Stimulated activated CD8-positive, alpha-beta memory T cell treated with anti-CD3 and anti-CD28 coated beads, Interleukin-15, amount 100 ng/mL, for 1 hour (primary cell): Measurements from ENCODE around the gene QSOX2.
A peak's percentile ranks its signal among the peaks of the same experiment; 100 is the strongest.

Experiments
- DNase-seq: peaks from one replicate; pipeline ENCODE4 v3.0.0-alpha.2; 2020; ENCODE audit warnings: low read depth

The QSOX2 gene

DNA sequence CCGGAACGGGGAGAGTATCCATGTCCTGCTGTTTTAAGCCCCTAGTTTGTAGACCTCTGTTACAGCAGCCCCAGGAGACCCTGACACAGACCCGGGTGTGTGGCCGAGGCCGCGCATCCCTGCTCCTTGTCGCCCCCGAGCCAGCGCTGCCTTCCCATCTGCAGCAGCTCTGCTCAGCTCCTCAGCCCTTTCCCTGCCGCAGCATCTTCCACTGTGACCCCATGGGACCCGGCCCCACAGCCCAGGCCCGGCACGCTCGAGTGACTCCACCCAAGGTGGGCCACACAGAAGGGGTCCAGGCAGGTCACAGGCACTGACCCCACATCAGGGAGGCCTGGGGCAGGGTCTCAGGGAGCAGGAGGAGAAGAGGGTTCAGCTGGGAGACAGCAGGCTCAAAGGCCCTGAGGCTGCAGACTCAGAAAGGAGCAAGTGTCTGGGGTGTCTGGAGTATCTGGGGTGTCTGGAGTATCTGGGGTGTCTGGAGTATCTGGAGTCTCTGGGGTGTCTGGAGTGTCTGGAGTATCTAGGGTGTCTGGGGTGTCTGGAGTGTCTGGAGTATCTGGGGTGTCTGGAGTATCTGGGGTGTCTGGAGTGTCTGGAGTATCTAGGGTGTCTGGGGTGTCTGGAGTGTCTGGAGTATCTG lies 71.8 kb downstream of the QSOX2 start:
- DNase-seq = no peak

DNA sequence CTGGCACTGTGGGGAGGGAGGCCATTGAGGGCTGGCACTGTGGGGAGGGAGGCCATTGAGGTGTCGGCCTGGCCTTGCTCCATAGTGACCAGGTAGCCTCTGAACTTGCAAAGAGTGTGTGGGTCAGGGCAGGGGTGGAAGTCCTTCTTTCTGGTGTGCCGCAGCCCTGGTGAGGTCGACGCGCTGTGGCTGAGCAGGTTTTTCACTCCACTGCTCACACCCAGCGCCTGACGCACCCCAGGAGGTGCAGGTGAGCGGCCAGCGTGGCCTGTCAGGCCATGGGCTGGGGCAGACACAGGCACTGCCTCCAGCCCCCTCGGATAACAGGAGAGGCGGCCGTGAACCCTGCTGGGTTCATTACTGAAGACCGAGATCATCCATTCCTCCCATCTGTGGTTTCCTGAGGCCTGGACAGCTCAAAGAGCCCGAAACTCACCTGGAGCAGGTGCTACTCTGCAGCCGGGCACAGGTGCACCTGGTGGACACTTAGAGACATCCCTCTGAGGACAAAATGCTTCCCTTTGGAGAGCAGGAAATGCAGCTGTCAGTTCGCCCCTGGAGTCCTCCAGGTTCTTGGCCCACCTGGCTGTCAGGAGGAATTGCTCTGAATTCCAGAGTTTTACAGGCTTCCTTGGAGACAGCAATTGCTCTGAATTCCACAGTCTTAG lies 73.1 kb downstream of the QSOX2 start:
- DNase-seq = no peak

DNA sequence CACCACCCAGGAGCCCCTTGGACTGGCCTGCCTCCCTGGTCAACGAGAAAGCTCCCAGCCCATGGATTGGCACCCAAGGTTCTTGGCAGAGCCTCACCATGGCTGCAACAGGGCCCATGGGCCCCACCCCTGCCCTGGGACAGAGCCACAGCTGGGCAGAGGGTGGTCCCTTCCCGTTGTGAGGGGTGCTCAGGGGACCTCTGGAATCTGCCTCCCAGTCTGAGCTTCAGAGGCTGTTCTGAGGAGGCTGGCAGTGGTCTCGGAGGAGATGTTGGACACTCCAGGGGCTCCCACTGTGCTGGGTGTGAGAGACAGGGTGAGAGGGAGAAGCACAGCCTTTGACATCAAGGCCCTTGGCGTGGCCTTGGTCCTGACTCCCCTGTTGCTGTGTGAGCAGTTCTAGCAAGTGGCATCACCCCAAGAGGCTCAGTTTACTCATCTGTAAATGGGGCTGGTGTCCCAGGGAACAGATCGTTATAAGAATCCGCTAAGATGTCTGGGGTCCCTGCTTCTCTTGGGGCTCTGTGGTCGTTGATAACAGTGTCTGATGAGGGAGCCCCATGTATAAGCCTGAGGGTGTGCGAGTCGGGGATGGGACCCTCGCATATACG lies 73.7 kb downstream of the QSOX2 start:
- no peak for DNase-seq

DNA sequence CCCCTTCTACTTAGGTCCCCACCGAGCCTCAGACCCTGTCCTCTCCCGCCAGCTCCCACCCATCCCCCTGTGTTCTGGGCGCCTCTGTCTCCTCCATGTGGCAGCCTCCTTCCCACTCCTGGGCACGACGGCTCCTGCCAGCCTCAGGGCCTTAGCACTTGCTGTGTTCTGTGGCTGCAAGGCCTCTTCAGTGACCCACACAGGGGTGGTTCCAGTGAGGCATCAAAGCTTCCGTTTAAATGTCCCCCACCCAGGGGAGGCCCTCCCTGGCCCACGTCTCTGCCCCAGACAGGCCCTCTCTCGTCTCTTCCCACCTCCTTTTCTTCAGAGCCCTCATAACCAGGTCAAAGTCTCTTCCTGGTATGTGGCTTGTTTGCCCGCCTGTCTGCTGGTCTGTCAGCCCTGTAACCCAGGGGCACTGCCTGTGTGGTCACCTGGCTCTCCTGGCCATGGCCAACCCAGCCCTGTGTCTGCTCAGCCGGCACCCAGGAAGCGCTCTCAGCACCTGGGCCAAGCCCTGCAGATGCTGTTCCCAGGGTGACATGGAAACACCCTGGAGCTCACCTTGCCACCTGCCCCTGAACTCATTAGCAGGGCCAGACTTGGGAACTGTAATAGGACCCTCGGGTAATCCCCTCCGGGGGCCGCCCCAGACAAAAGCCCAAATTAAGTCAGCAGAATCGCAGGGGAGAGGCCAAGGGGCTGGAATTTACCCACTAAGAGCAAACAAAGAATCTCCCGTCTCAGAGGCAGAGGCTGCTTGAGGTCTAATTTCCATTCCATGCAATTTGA lies 74.4 kb downstream of the QSOX2 start:
- no peak for DNase-seq

DNA sequence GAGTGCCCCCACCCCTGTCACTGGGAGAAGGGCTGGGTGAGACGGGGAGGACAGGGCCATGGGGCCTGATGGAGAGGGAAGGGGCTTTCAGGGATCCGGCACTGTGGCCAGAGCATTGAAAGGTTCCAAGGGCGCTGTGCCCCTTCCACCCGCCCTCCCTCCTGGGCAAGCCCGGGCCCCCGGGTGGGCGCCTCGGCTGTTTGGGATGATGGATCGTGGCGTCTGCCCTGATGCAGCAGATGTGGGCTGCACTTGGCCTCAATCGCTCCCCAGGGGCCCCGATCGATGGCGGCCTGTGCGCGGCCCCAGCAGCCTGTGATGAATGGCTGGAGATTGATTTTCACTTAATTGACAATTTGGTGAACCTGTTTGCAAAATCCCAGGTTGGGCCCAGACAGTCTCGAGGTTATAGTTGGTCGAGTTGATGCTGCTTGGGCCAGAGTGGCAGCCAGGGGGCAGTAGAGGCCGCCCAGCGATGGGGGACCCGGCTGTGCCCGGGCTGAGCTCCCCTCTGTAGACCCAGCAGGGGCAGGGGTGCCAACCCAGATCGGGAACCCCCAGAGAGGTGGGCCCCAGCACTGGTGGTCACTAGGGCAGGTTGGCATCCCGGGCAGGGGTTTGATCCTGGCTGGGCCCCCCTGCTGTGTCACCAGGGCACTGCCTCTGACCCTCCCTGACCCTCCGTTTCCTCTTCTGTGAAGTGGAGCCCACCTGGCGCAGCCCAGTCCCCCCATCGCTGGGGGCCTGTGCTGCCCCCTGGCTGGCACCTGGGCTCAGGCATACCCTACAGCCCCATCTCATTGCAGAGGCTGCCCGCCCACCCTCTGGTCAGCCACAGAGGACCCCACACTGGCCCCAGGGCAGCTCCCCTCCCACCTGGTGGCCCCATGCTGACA lies 75.4 kb downstream of the QSOX2 start:
- peak; percentile 1 for DNase-seq

DNA sequence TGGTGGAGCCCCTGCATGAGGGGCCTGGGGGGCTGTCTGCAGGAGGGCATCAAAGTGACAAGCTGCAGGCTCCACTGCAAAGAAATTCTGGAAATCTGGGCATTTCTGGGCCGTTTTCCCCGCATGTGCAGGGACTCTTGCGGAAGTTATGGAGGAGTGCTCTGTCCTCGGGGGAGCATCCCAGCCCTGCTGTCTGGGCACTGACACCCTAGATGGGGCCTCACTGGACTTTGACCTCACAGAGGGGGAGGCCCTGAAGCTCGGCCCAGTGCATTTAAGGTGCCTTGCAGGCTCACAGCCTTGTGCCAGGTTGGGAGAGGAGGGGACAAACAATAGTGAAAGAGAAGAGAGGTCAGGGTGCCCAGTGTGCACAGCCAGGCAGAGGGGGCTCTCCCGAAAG lies 76.1 kb downstream of the QSOX2 start:
- no peak for DNase-seq

DNA sequence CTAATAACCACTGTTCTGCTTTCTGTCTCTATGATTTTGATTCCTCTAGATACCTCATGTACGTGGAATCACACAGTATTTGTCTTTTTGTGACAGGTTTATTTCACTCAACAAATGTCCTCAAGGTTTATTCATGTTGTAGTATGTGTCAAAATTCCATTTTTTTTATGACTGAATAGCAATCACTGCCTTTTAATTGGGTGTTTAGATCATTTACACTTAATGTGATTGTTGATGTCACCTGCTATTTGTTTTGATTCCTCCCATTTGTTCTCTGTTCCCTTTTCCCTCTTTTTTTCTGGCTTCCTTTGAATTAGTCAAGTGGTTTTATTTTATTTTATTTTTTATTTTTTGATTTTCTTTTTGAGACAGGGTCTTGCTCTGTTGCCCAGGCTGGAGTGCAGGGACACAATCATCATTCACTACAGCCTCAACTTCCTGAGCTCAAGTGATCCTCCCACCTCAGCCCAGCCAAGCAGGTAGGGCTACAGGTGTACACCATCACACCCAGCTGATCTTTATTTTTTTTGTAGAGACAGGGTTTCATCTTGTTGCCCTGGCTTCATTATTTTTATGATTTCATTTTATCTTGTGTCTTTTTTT lies 82.3 kb downstream of the QSOX2 start:
- DNase-seq = no peak

DNA sequence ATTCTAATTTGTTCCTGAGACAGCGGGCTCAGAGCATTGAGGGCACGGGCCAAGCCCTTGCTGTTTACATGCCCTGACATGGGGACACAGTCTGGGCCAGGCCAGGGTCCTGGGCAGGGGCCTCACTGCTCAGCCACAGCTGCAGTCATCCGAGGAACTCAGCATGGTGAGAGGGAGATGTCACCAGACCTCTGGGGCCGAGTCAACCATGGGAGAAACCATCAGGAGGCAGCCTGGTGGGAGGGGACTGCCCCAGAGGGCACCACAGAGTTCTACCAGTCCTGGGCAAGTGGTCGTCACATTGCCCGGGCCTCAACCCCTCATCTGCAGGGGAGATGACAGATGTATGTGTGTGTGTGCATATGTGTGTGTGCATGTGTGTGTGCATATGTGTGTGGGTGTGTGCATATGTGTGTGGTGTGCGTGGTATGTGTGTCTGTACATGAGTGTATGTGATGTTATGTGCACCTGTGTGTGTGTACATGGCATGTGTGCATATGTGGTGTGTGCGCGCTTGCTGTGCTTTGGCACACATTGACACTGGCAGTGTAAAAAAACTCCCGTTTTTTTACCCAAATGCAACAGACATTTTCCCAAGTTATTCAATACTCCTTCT lies 84.5 kb downstream of the QSOX2 start:
- DNase-seq = no peak

DNA sequence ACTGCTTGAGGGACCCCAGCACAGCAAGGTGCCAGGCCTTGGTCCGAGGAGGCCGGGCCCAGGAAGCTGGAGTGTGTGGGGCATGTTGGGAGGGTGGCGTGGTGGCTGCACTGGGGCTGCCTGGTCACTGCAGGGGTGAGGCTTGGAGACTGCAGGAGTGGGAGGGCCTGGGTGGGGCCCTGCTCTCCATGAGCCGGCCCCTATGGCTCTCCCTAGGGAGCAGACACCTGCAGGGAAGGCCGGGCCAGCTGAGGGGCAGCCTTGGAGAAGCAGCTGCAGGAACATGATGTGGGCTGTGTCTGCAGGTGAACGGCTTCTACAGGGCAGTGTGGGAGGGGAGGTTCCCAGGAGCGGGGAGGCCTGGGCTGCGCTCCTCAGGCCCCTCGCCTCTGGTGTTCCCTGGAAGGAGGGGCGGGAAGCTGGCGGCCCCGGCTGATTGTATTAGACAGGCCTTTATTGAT lies 85.2 kb downstream of the QSOX2 start:
- DNase-seq = no peak

DNA sequence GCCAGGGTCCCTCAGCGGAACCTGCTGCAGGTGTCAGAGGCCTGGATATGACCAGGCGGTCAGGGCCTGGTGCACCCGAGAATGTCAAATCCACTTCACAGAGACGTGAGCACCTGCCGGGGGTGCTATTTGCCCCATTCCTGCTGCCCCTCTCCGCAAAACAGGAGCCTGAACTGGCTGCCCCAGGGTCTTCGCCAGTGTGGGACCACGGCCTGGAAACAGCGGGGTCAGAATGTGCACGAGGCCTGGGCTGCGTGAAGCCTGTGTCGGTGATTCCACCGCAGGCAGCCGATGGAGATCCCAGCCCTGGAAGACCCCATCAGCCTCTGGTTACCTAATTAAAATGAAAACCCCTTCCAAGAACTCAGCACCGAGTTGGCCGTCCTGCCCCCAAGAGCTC lies 85.8 kb downstream of the QSOX2 start:
- no peak for DNase-seq

DNA sequence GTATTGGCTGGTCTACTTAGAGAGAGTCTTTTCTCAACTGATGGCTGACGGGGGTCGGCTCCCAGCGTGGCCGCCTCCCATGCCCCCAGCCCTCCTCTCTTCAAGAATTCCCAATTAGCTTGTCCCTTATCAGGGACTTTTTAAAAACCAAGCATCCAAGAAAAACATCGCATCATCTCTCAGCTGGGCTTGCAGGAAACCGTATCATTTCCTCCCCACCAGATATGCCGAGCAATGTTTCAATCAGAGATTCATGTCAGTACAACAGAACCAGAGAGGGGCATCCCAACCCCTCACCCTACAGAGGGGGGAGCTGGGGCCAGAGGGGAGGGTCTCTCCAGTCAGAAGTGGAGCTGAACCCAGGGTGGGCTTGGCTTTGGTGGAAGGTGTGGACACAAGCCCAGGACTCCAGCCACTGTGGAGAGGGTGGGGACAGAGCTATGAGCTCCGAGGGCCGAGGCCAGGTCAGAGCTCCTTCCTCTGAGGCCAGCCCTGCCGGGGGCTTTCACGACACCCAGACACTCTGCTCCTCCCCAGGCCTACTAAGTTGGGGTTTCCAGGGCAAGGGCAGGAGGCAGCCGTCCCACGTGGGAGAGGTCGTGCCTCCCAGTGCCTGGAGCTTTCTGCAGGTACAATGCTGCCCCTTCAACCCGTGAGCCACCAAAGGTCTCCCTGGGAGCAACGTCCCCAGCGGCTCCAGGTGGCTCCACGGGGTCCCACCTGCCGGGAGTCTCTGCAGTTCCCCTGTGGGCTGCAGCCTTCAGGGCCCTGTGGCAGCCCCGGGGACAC lies 87.9 kb downstream of the QSOX2 start:
- no peak for DNase-seq
